Measurements from ENCODE around the gene MALRD1. TPM values are rescaled to one million over a fixed set of nuclear protein-coding genes. Genes with fewer than 3 reads are reported as not detected.

The MALRD1 gene
- total and polyA plus RNA-seq, 4 donors, result 1.2 to 2.6 (median 2.0) TPM

DNA sequence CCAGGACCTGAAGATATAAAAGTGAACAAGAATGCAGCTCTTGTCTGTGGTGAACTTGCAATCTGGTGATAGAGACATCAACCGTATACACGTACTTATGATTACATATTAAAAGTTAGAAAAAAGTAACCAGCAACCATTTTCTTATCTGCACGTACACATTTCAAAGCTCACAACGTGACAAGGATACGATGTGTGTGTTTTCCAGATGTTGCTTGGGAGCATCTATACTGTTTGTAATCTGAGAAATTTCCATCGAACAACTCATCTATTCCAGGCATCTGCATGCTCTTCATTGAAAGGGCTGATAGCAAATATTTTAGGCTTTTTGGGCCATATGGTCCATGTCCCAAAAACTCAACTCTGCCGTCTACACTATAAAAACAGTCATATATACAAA lies 23.3 kb downstream of the MALRD1 start:
- DNase-seq (no peak), ATAC-seq (ENCODE audit: low FRiP score) (no peak)
- no peaks in the 10 kb centered on the region for H3K27me3 ChIP-seq (ENCODE audit: control insufficient read depth in 1 of 2, insufficient read depth in 2 of 2, low read length in 1 of 2)
- no peak overlapping the region for H3K27ac ChIP-seq (ENCODE audit: low read depth in 1 of 2, low read length in 2 of 2)
- no peaks in the 10 kb centered on the region for H3K36me3 ChIP-seq (ENCODE audit: control insufficient read depth in 1 of 2, insufficient read depth in 2 of 2, low read length in 1 of 2)
- H3K4me1 ChIP-seq (ENCODE audit: control insufficient read depth in 1 of 2, insufficient read depth in 2 of 2, low read length in 2 of 2), result no peaks in the 10 kb centered on the region
- H3K4me3 ChIP-seq (ENCODE audit: low read length in 2 of 2), result no peak overlapping the region
- H3K9me3 ChIP-seq (ENCODE audit: control insufficient read depth, low read length), result no peaks in the 10 kb centered on the region
- WGBS, 2 donors, result 65 to 69% methylated on average over 7 of the region's 7 CpGs
- intact Hi-C loops (cut with DNase I), result no loop called here

DNA sequence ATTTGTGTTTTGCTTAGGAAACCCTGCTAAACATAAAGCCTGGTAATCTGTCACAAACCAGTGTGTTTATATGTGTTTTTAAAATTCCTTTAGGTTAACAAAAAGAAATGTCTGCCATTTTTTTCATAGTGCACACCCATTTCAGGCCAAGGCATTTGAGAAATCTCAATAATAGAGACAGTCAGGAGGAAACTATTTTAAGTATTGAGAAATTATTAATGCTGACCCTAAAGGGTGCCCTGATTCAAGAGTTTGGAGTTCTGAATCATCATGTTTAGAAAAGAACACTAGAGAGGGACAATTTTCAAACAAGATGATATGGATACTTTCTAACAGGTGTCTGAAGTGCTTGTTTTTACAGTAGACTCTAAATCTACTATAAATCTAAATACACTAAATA lies 28.7 kb downstream of the MALRD1 start:
- Histone ChIP-seq H3K27ac (ENCODE audit: low read depth in 1 of 2, low read length in 2 of 2) (no peak overlapping the region), H3K4me3 (ENCODE audit: low read length in 2 of 2) (no peak overlapping the region), H3K36me3 (ENCODE audit: control insufficient read depth in 1 of 2, insufficient read depth in 2 of 2, low read length in 1 of 2) (no peaks in the 10 kb centered on the region), H3K27me3 (ENCODE audit: control insufficient read depth in 1 of 2, insufficient read depth in 2 of 2, low read length in 1 of 2) (no peaks in the 10 kb centered on the region), H3K4me1 (ENCODE audit: control insufficient read depth in 1 of 2, insufficient read depth in 2 of 2, low read length in 2 of 2) (no peaks in the 10 kb centered on the region), H3K9me3 (ENCODE audit: control insufficient read depth, low read length) (no peaks in the 10 kb centered on the region)
- ATAC-seq (ENCODE audit: low FRiP score) (no peak), DNase-seq (no peak)
- intact Hi-C loops (cut with DNase I), result no loop called here

DNA sequence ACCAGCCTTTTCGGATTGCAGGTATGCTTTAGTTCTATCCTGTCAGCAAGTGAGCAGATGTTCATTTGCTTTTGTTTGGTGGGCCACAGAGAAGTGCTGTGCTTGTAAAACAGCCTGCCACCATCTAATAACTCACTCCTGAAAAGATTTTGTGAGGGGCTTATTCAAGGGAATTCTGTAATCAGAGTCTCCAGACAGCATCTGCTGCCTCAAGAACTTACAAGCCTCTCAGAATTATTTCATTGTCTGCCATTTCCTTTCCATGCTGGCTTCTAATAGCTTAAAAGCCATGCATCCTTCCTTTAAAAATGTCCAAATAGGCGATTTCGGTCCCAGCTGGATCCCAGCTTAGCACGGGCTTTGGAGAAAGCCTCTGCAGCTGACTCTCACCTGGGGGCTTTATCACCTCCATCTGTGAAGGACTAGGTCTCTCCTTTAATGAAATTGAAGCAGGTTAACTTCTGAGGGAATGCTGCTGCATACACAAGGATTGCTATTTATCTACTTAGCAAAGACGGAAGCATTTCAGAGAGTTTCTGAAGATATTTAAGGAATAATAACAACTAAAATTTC lies 48.0 kb downstream of the MALRD1 start:
- DNase-seq, result no peak
- no peaks in the 10 kb centered on the region for H3K4me1 ChIP-seq (ENCODE audit: control insufficient read depth in 1 of 2, insufficient read depth in 2 of 2, low read length in 2 of 2)
- no peak overlapping the region for H3K27ac ChIP-seq (ENCODE audit: low read depth in 1 of 2, low read length in 2 of 2)
- no peaks in the 10 kb centered on the region for H3K36me3 ChIP-seq (ENCODE audit: control insufficient read depth in 1 of 2, insufficient read depth in 2 of 2, low read length in 1 of 2)
- H3K4me3 ChIP-seq (ENCODE audit: low read length in 2 of 2), result no peak overlapping the region
- intact Hi-C loops (cut with DNase I), result no loop called here
- no peak for ATAC-seq (ENCODE audit: low FRiP score)
- no peaks in the 10 kb centered on the region for H3K9me3 ChIP-seq (ENCODE audit: control insufficient read depth, low read length)
- 56 to 65% methylated on average over 5 of the region's 5 CpGs for WGBS, 2 donors
- no peaks in the 10 kb centered on the region for H3K27me3 ChIP-seq (ENCODE audit: control insufficient read depth in 1 of 2, insufficient read depth in 2 of 2, low read length in 1 of 2)

DNA sequence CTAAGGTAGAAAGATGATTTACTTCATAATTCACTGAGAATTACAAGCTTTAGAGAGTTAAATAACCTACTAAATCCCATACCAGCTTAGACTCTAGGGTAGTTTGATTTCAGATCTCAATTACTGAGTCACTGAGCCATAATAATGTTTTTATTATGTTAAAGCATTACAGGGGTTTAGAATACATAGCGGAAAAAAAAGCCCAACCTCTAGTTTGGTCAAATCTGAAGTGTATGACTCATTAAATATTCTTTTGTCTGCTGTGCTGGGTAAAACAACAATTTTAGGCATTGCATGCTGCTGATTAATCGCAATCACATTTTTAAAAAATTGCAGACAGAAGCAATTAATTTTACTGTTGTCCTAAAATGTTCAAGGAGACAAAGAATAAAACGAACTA lies 48.5 kb downstream of the MALRD1 start:
- Histone ChIP-seq H3K36me3 (ENCODE audit: control insufficient read depth in 1 of 2, insufficient read depth in 2 of 2, low read length in 1 of 2) (no peaks in the 10 kb centered on the region), H3K27me3 (ENCODE audit: control insufficient read depth in 1 of 2, insufficient read depth in 2 of 2, low read length in 1 of 2) (no peaks in the 10 kb centered on the region), H3K9me3 (ENCODE audit: control insufficient read depth, low read length) (no peaks in the 10 kb centered on the region), H3K27ac (ENCODE audit: low read depth in 1 of 2, low read length in 2 of 2) (no peak overlapping the region), H3K4me1 (ENCODE audit: control insufficient read depth in 1 of 2, insufficient read depth in 2 of 2, low read length in 2 of 2) (no peaks in the 10 kb centered on the region), H3K4me3 (ENCODE audit: low read length in 2 of 2) (no peak overlapping the region)
- DNase-seq (no peak), ATAC-seq (ENCODE audit: low FRiP score) (no peak)
- 66 to 72% methylated on average over 3 of the region's 3 CpGs for WGBS, 2 donors
- intact Hi-C loops (cut with DNase I), result no loop called here

GRCh38 chr10:19098803-19099202 lies 50.2 kb downstream of the MALRD1 start:
- H3K4me3 ChIP-seq (ENCODE audit: low read length in 2 of 2), result no peak overlapping the region
- H3K27ac ChIP-seq (ENCODE audit: low read depth in 1 of 2, low read length in 2 of 2), result no peak overlapping the region
- intact Hi-C loops (cut with DNase I), result no loop called here
- 75 to 77% methylated on average over 7 of the region's 7 CpGs for WGBS, 2 donors
- ATAC-seq (ENCODE audit: low FRiP score) (no peak), DNase-seq (no peak)
- no peaks in the 10 kb centered on the region for H3K4me1 ChIP-seq (ENCODE audit: control insufficient read depth in 1 of 2, insufficient read depth in 2 of 2, low read length in 2 of 2)
- no peaks in the 10 kb centered on the region for H3K9me3 ChIP-seq (ENCODE audit: control insufficient read depth, low read length)
- H3K36me3 ChIP-seq (ENCODE audit: control insufficient read depth in 1 of 2, insufficient read depth in 2 of 2, low read length in 1 of 2), result no peaks in the 10 kb centered on the region
- no peaks in the 10 kb centered on the region for H3K27me3 ChIP-seq (ENCODE audit: control insufficient read depth in 1 of 2, insufficient read depth in 2 of 2, low read length in 1 of 2)

GRCh38 chr10:19107406-19107805 lies 58.8 kb downstream of the MALRD1 start:
- Histone ChIP-seq H3K36me3 (ENCODE audit: control insufficient read depth in 1 of 2, insufficient read depth in 2 of 2, low read length in 1 of 2) (no peaks in the 10 kb centered on the region), H3K9me3 (ENCODE audit: control insufficient read depth, low read length) (peaks cover 4% of the 10 kb centered on the region), H3K27me3 (ENCODE audit: control insufficient read depth in 1 of 2, insufficient read depth in 2 of 2, low read length in 1 of 2) (no peaks in the 10 kb centered on the region), H3K27ac (ENCODE audit: low read depth in 1 of 2, low read length in 2 of 2) (no peak overlapping the region), H3K4me3 (ENCODE audit: low read length in 2 of 2) (no peak overlapping the region), H3K4me1 (ENCODE audit: control insufficient read depth in 1 of 2, insufficient read depth in 2 of 2, low read length in 2 of 2) (no peaks in the 10 kb centered on the region)
- intact Hi-C loops (cut with DNase I), result no loop called here
- ATAC-seq (ENCODE audit: low FRiP score), result no peak
- WGBS, 2 donors, result 19 to 45% methylated on average over 1 of the region's 1 CpG
- no peak for DNase-seq

DNA sequence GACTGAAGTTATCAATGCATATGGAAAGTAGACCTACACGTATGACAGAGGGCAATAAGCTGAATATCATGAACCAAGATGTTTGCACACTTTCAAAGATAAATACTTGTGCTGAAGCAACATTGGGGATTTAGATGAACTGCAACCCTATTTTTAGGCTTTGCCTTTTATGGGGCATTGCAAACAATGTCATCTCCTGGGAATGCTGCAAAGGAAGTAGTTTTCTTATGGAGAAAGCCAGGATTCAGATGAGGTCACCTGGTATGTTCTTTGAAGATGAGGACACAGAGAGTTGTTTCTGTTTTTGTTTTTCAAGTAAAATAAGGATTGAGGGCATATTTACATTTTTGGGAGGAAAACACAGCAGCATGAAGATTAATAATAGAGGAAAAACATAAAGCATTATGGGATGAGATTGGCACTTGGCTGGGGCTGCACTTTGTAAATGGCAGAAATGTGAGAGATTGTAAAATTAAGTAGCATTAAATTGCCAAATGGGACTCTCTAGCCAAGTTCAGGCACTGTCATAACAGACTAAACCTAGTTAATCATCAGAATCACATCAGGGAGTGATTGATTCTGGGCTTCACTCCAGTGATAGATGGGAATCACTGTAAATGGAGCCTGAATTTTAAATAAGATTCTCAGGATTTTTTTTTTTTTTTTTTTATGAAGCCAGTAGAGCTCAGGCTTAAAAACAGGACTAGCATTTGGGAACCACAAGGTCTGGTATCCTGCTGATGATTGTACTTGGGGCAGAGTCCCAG lies 63.1 kb downstream of the MALRD1 start:
- Histone ChIP-seq H3K4me3 (ENCODE audit: low read length in 2 of 2) (no peak overlapping the region), H3K9me3 (ENCODE audit: control insufficient read depth, low read length) (peaks cover 4% of the 10 kb centered on the region), H3K27me3 (ENCODE audit: control insufficient read depth in 1 of 2, insufficient read depth in 2 of 2, low read length in 1 of 2) (no peaks in the 10 kb centered on the region), H3K27ac (ENCODE audit: low read depth in 1 of 2, low read length in 2 of 2) (no peak overlapping the region), H3K4me1 (ENCODE audit: control insufficient read depth in 1 of 2, insufficient read depth in 2 of 2, low read length in 2 of 2) (no peaks in the 10 kb centered on the region), H3K36me3 (ENCODE audit: control insufficient read depth in 1 of 2, insufficient read depth in 2 of 2, low read length in 1 of 2) (no peaks in the 10 kb centered on the region)
- WGBS, 2 donors, result 24 to 30% methylated on average over 1 of the region's 1 CpG
- ATAC-seq (ENCODE audit: low FRiP score), result no peak
- DNase-seq, result no peak
- intact Hi-C loops (cut with DNase I), result no loop called here

DNA sequence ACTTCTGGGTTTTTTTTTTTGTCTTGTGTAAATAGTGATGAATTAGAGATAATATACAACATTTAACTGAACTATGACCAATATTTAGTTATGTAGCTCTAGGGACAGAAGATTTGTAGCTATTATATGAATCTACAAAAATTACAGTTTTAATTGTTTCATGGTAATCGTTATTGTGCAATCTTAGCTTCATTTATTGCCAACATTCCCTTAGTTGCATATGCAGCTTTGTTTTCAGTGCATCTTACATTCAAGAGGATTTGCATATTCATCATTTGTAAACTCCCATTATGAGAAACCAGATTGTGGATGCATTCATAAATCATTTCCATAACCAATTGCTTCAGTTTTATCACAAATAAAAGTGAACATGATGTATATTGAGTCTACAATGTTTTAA lies 68.8 kb downstream of the MALRD1 start:
- no peak for DNase-seq
- Histone ChIP-seq H3K4me3 (ENCODE audit: low read length in 2 of 2) (no peak overlapping the region), H3K9me3 (ENCODE audit: control insufficient read depth, low read length) (no peaks in the 10 kb centered on the region), H3K36me3 (ENCODE audit: control insufficient read depth in 1 of 2, insufficient read depth in 2 of 2, low read length in 1 of 2) (no peaks in the 10 kb centered on the region), H3K27ac (ENCODE audit: low read depth in 1 of 2, low read length in 2 of 2) (no peak overlapping the region), H3K27me3 (ENCODE audit: control insufficient read depth in 1 of 2, insufficient read depth in 2 of 2, low read length in 1 of 2) (no peaks in the 10 kb centered on the region), H3K4me1 (ENCODE audit: control insufficient read depth in 1 of 2, insufficient read depth in 2 of 2, low read length in 2 of 2) (no peaks in the 10 kb centered on the region)
- WGBS, 2 donors, result 87 to 93% methylated on average over 1 of the region's 1 CpG
- intact Hi-C loops (cut with DNase I), result no loop called here
- ATAC-seq (ENCODE audit: low FRiP score), result no peak

DNA sequence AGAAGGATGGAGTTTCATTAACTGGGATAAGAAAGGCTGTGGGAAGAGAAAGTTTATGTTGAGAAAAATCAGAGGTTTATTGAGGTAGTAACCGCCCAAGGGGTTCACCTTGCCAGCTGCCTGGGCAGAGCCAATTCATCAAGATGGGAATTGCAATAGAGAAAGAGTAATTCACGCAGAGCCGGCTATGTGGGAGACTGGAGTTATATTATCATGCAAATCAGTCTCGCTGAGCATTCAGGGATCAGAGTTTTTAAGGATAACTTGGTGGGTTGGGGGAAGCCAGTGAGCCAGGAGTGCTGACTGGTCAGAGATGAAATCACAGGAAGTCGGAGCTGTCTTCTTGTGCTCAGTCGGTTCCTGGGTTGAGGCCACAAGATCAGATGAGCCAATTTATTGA lies 70.6 kb downstream of the MALRD1 start:
- H3K27me3 ChIP-seq (ENCODE audit: control insufficient read depth in 1 of 2, insufficient read depth in 2 of 2, low read length in 1 of 2), result no peaks in the 10 kb centered on the region
- H3K4me1 ChIP-seq (ENCODE audit: control insufficient read depth in 1 of 2, insufficient read depth in 2 of 2, low read length in 2 of 2), result no peaks in the 10 kb centered on the region
- no peaks in the 10 kb centered on the region for H3K9me3 ChIP-seq (ENCODE audit: control insufficient read depth, low read length)
- intact Hi-C loops (cut with DNase I), result no loop called here
- ATAC-seq (ENCODE audit: low FRiP score) (no peak), DNase-seq (no peak)
- H3K27ac ChIP-seq (ENCODE audit: low read depth in 1 of 2, low read length in 2 of 2), result no peak overlapping the region
- 50 to 59% methylated on average over 6 of the region's 6 CpGs for WGBS, 2 donors
- H3K36me3 ChIP-seq (ENCODE audit: control insufficient read depth in 1 of 2, insufficient read depth in 2 of 2, low read length in 1 of 2), result no peaks in the 10 kb centered on the region
- no peak overlapping the region for H3K4me3 ChIP-seq (ENCODE audit: low read length in 2 of 2)
